ENCODE data around the gene ZBTB40.

DNA sequence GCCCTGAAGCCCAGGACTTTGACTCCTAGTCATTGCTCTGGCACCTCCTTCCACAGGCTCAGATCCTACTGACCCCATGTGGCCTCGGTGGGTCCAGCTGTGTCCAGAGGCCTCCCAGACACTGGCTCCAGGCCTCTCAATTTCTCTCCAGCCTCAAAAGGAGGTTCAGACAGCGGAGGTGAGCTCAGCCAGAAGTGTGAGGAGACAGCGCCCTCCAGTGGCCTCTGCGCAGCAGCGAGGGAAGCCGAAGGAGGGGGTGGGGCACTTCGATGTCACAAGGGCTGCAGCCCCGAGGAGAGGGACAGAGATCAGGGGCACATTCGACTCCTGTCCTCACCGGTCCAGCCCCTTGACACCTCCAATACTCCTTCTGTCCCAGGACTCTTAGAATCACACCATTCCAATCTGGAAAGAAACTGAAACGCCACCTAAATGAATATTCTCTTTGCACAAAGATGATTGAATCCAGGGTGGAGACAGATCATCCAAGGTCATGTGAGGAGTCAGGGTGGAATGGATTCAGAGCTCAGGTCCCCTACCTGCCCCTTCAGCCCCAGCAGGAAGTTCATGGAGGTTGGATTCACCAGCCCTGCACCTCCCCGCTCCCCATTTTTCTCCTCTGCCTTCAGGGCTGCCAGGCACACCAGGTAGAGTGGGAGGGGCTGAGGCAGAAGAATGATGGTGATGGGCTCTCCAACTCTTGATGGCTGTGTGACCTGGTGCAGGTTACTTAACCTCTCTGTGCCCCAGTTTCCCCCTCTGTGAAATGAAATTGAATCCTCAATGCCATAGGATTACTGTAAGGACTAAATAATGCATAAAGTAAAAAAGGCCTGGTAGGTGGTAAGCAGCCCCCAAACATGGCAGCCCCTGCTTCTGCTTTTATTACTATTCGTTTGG, 34.8 kb upstream of the ZBTB40 start:
- TF ChIP-seq POLR2AphosphoS5 (IDR thresholded peaks at IDR 0.05; ENCODE audit: low read depth, low read length) (no peak), SIN3A (IDR thresholded peaks at IDR 0.05; ENCODE audit: borderline replicate concordance, insufficient read depth, low read length) (no peak)

Data from PFSK-1 (cell line).